ENCODE data around the gene HOXB3. TPM values are rescaled to one million over a fixed set of nuclear protein-coding genes. Genes with fewer than 3 reads are reported as not detected.

HOXB3 gene
- total and polyA plus RNA-seq, 2 donors (not counting 1 experiment from before 2014, with no cell fraction given), result 15.7 to 28.6 TPM

DNA sequence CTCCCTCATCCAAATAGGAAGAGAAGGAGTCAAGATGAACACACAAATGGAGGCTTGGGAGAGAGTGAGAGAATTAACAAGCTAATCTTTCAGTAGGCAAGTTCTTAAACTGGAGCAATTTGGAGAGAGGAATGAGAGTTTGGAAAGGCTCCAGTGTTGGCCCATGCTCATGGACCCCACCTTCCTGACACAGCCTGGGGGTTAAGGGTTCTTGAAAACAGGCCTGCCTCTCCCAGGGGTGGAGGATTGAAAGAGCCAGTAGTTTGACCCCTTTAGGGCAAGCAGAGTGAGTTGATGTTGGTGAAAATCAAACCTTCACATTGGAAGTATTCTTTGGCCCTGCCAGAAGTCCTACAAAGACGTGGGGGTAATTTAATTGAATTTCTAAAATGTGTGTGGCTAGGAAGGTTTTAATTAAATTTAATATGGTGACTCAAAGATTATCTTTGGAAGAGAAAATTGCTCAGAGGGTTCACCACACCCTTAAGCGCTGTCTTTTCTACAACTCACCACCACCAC lies 5.8 kb downstream of the HOXB3 start:
- Histone ChIP-seq H4K20me1 (ENCODE audit: control insufficient read depth, extremely low read depth, insufficient read depth, low read length) (no peaks in the 10 kb centered on the region), H3K36me3 (ENCODE audit: control insufficient read depth, insufficient read depth, low read length) (peaks cover 6% of the 10 kb centered on the region), H3K27me3 (ENCODE audit: control insufficient read depth, insufficient read depth, low read length) (no peaks in the 10 kb centered on the region), H2AFZ (ENCODE audit: low read length) (no peak overlapping the region), H3K4me1 (ENCODE audit: control insufficient read depth, extremely low read depth, insufficient read depth, low read length) (peaks cover 15% of the 10 kb centered on the region), H3K4me3 (replicated peaks in 1 of 4; ENCODE audit: control extremely low read depth in 1 of 4, insufficient read depth in 1 of 4, low read depth in 3 of 4, low read length in 4 of 4) (peak overlapping the region; percentile 4 to 98 (median 87)), H3K4me2 (ENCODE audit: extremely low read depth, insufficient read depth, low read length) (peak overlapping the region; percentile 30), H3K79me2 (ENCODE audit: control insufficient read depth, insufficient read depth, low read length) (peaks cover 100% of the 10 kb centered on the region), H3K9me3 (ENCODE audit: control insufficient read depth, insufficient read depth, low read depth, low read length) (no peaks in the 10 kb centered on the region), H3K27ac (ENCODE audit: insufficient read depth, low read length) (peak overlapping the region; percentile 98), H3K9ac (ENCODE audit: insufficient read depth, low read length) (peak overlapping the region; percentile 16)
- TF ChIP-seq, protein P1, sequence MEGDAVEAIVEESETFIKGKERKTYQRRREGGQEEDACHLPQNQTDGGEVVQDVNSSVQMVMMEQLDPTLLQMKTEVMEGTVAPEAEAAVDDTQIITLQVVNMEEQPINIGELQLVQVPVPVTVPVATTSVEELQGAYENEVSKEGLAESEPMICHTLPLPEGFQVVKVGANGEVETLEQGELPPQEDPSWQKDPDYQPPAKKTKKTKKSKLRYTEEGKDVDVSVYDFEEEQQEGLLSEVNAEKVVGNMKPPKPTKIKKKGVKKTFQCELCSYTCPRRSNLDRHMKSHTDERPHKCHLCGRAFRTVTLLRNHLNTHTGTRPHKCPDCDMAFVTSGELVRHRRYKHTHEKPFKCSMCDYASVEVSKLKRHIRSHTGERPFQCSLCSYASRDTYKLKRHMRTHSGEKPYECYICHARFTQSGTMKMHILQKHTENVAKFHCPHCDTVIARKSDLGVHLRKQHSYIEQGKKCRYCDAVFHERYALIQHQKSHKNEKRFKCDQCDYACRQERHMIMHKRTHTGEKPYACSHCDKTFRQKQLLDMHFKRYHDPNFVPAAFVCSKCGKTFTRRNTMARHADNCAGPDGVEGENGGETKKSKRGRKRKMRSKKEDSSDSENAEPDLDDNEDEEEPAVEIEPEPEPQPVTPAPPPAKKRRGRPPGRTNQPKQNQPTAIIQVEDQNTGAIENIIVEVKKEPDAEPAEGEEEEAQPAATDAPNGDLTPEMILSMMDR (conservative IDR thresholded peaks at IDR 0.05 in 1 of 2, IDR thresholded peaks at IDR 0.05 in 1 of 2; ENCODE audit: low read depth in 1 of 2, low read length in 2 of 2), result no peak
- TF ChIP-seq EZH2 (IDR thresholded peaks at IDR 0.05; ENCODE audit: low read length, missing control alignments), result no peak
- peak in 1 of 2 donors; percentile 91 for DNase-seq (ENCODE audit: low read depth in 2 of 2)

DNA sequence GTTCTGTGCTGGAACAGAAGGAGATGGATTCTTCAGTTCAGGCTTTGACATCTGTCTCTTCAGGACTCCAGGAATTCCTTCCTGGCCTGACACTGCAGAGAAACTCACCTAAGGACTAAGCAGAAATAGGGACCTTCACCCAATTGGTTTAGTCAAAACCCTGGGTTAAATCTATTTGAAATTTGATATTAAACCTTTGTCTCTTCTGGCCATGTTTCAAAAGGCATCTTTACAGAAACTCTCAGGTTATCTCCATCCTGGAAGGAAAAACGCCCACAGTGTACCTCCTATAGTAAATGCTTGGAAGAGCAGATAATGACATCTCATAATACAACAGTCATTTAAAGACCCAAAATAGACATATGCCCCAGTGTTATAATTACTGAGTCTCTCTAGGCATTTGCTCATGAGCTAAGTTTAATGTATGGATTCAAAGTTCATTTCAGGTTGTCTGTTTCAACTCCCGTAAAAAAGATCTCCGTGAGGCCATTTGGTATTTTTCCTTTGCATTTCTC lies 6.3 kb downstream of the HOXB3 start:
- Histone ChIP-seq H3K9me3 (ENCODE audit: control insufficient read depth, insufficient read depth, low read depth, low read length) (no peaks in the 10 kb centered on the region), H3K9ac (ENCODE audit: insufficient read depth, low read length) (peak overlapping the region; percentile 16), H3K4me3 (replicated peaks in 1 of 4; ENCODE audit: control extremely low read depth in 1 of 4, insufficient read depth in 1 of 4, low read depth in 3 of 4, low read length in 4 of 4) (peak overlapping the region; percentile 22 to 98 (median 84)), H2AFZ (ENCODE audit: low read length) (no peak overlapping the region), H4K20me1 (ENCODE audit: control insufficient read depth, extremely low read depth, insufficient read depth, low read length) (no peaks in the 10 kb centered on the region), H3K4me2 (ENCODE audit: extremely low read depth, insufficient read depth, low read length) (peak overlapping the region; percentile 99), H3K79me2 (ENCODE audit: control insufficient read depth, insufficient read depth, low read length) (peaks cover 100% of the 10 kb centered on the region), H3K27ac (ENCODE audit: insufficient read depth, low read length) (peak overlapping the region; percentile 98), H3K4me1 (ENCODE audit: control insufficient read depth, extremely low read depth, insufficient read depth, low read length) (peaks cover 15% of the 10 kb centered on the region), H3K27me3 (ENCODE audit: control insufficient read depth, insufficient read depth, low read length) (no peaks in the 10 kb centered on the region), H3K36me3 (ENCODE audit: control insufficient read depth, insufficient read depth, low read length) (peaks cover 6% of the 10 kb centered on the region)
- TF ChIP-seq, protein P1 (conservative IDR thresholded peaks at IDR 0.05 in 1 of 2, IDR thresholded peaks at IDR 0.05 in 1 of 2; ENCODE audit: low read depth in 1 of 2, low read length in 2 of 2), result no peak
- TF ChIP-seq EZH2 (IDR thresholded peaks at IDR 0.05; ENCODE audit: low read length, missing control alignments), result no peak
- DNase-seq (ENCODE audit: low read depth in 2 of 2), result no peak

DNA sequence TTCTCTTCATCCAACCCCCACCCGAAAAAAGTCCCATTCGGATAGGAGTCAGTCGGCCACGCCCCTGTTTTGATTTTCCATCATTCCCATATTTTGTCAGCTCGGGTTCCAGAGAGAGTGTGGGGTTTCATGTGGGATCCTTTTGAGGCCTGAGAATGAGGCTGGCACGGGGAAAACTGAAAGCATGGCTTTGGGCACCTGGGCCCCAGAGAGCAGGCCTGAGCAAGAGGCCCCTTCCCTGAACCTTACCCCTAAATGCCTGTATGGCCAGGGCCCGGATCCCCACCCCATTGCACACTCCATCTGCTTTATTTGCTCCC lies 7.3 kb downstream of the HOXB3 start:
- TF ChIP-seq EZH2 (IDR thresholded peaks at IDR 0.05; ENCODE audit: low read length, missing control alignments), result no peak
- TF ChIP-seq, protein P1 (conservative IDR thresholded peaks at IDR 0.05 in 1 of 2, IDR thresholded peaks at IDR 0.05 in 1 of 2; ENCODE audit: low read depth in 1 of 2, low read length in 2 of 2), result no peak
- DNase-seq (ENCODE audit: low read depth in 2 of 2), result no peak
- Histone ChIP-seq H3K4me3 (replicated peaks in 1 of 4; ENCODE audit: control extremely low read depth in 1 of 4, insufficient read depth in 1 of 4, low read depth in 3 of 4, low read length in 4 of 4) (peak overlapping the region; percentile 80 to 98 (median 84)), H3K9me3 (ENCODE audit: control insufficient read depth, insufficient read depth, low read depth, low read length) (no peaks in the 10 kb centered on the region), H2AFZ (ENCODE audit: low read length) (no peak overlapping the region), H3K4me2 (ENCODE audit: extremely low read depth, insufficient read depth, low read length) (peak overlapping the region; percentile 99), H3K27ac (ENCODE audit: insufficient read depth, low read length) (peak overlapping the region; percentile 98), H3K9ac (ENCODE audit: insufficient read depth, low read length) (peak overlapping the region; percentile 98), H3K4me1 (ENCODE audit: control insufficient read depth, extremely low read depth, insufficient read depth, low read length) (peaks cover 15% of the 10 kb centered on the region), H3K27me3 (ENCODE audit: control insufficient read depth, insufficient read depth, low read length) (no peaks in the 10 kb centered on the region), H3K36me3 (ENCODE audit: control insufficient read depth, insufficient read depth, low read length) (peaks cover 8% of the 10 kb centered on the region), H3K79me2 (ENCODE audit: control insufficient read depth, insufficient read depth, low read length) (peaks cover 99% of the 10 kb centered on the region), H4K20me1 (ENCODE audit: control insufficient read depth, extremely low read depth, insufficient read depth, low read length) (no peaks in the 10 kb centered on the region)

Measured in fibroblast of lung (primary cell).